Measurements from ENCODE around the gene LBX2.
"Not testable (repeated sequence)": the region's sequence is repeated elsewhere in the genome, so short reads cannot be mapped to it uniquely, and the experiment has no call there.

LBX2 gene

DNA sequence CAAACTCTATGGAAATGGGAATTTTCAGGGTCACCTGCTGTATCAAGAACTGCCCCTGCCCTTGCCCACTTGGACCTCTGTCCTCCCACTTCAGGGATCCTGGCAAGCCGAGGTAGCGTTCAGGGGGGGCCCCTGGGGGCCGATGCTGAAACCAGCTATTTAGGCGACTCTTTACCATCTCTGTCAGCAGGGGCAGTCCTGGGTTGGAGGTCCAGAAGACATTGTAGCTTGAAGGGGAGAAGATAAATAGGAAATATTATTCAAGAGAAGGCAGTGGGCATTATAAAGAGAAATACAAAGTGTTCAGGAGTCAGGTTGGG is 36.7 kb downstream of the LBX2 start:
- Histone ChIP-seq H3K27me3 (ENCODE audit: insufficient read depth, insufficient read length) (no peaks in the 10 kb centered on the region), H3K36me3 (ENCODE audit: insufficient read depth, insufficient read length, low read length) (peaks cover 29% of the 10 kb centered on the region), H3K9ac (ENCODE audit: insufficient read length, low read depth) (no peak overlapping the region), H3K9me3 (ENCODE audit: insufficient read depth, low read length) (no peaks in the 10 kb centered on the region), H3K4me3 (ENCODE audit: insufficient read length, low read depth) (no peak overlapping the region), H3K4me1 (ENCODE audit: insufficient read depth, insufficient read length) (no peaks in the 10 kb centered on the region)
- TF ChIP-seq ZNF274 (IDR thresholded peaks at IDR 0.05; ENCODE audit: low read depth, low read length) (no peak), SUZ12 (IDR thresholded peaks at IDR 0.05; ENCODE audit: extremely low read depth, insufficient read depth, insufficient read length) (no peak), YY1 (IDR thresholded peaks at IDR 0.05; ENCODE audit: insufficient read depth, insufficient read length) (no peak)
- no peak for DNase-seq (ENCODE audit: low read depth, low spot score)

DNA sequence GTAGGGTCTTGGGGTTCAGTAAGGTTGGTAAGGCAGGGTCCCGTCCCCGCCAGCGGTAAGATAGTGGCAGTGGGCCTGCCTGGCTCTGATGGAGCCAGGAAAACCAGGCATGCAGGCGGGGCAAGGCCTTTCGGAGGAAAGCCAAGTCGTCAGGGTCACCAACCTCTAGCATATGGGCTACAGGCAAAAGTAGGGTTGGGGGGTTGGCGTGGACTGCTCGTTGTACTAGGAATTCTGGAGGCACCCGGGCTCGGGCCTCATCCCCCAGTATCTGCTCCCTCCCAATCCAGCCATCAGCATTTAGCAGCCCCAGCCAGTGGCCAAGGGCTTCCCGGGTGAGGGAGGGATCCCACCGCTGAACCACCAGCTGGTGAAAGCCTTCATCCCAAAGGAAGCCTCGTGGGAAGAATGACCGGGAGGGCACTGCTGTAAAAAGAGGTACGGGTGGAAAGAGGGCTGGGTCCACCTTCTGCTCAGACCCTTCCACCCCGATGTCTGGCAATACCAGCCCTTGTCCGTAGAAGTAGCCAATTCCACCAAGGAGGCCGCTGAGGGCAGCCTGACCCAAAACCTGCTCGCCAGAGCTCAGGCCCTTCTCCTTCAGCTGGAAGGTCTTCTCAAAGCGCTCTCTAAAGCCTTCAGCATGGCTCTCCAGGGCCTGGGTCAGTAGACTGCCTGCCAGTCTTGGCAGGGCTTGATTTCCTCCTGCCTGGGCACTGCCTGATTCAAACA is 37.2 kb downstream of the LBX2 start:
- Histone ChIP-seq H3K4me3 (ENCODE audit: insufficient read length, low read depth) (no peak overlapping the region), H3K4me1 (ENCODE audit: insufficient read depth, insufficient read length) (no peaks in the 10 kb centered on the region), H3K27me3 (ENCODE audit: insufficient read depth, insufficient read length) (no peaks in the 10 kb centered on the region), H3K36me3 (ENCODE audit: insufficient read depth, insufficient read length, low read length) (peaks cover 29% of the 10 kb centered on the region), H3K9me3 (ENCODE audit: insufficient read depth, low read length) (no peaks in the 10 kb centered on the region), H3K9ac (ENCODE audit: insufficient read length, low read depth) (no peak overlapping the region)
- no peak for TF ChIP-seq ZNF274 (IDR thresholded peaks at IDR 0.05; ENCODE audit: low read depth, low read length)
- TF ChIP-seq SUZ12 (IDR thresholded peaks at IDR 0.05; ENCODE audit: extremely low read depth, insufficient read depth, insufficient read length): no peak
- no peak for TF ChIP-seq YY1 (IDR thresholded peaks at IDR 0.05; ENCODE audit: insufficient read depth, insufficient read length)
- DNase-seq (ENCODE audit: low read depth, low spot score): no peak

DNA sequence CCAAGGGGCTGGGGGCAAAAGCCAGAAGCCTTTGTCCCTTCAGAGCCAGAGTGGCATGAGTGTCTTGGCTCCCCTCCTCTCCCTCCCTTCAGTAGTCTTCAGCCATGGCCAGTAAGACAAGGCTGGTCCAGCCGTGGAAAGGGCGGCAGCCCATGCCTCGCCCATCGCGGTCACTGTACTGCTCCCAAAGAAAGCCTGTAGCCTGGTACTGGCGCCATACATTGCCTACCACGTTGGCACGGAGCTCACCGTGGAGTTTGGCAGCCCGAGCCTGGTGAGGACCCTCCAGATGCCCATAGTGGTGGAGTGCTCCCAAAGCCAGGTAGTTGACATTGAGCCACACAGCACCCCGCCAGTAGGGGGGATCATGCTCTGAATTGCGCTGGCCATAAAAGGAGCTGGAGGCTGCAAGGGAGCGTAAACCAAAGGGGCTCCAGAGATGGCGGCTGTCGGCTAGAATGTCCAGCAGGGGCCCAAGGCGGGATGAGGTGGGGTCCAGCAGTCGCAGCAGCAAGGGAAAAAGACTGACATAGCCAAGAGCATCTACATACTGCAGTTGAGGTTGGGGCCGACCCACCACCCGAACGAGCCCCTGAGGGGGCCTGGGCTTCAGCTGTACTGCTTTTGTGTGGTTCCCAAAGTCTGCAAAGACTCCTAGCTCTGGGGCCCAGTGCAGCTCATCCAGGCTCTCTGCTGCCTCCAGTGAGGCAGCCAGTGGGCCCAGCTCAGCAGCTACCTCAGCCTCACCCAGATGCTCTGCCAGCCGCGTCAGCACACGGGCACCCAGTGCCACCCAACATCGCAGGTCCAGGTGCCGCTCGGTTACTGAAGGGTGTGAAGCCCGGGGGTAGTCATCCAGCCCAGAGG is 38.0 kb downstream of the LBX2 start:
- DNase-seq (ENCODE audit: low read depth, low spot score): no peak
- no peak overlapping the region for H3K9ac ChIP-seq (ENCODE audit: insufficient read length, low read depth)
- no peaks in the 10 kb centered on the region for H3K27me3 ChIP-seq (ENCODE audit: insufficient read depth, insufficient read length)
- H3K4me3 ChIP-seq (ENCODE audit: insufficient read length, low read depth): no peak overlapping the region
- no peaks in the 10 kb centered on the region for H3K4me1 ChIP-seq (ENCODE audit: insufficient read depth, insufficient read length)
- TF ChIP-seq YY1 (IDR thresholded peaks at IDR 0.05; ENCODE audit: insufficient read depth, insufficient read length): no peak
- no peak for TF ChIP-seq ZNF274 (IDR thresholded peaks at IDR 0.05; ENCODE audit: low read depth, low read length)
- TF ChIP-seq SUZ12 (IDR thresholded peaks at IDR 0.05; ENCODE audit: extremely low read depth, insufficient read depth, insufficient read length): no peak
- peaks cover 29% of the 10 kb centered on the region for H3K36me3 ChIP-seq (ENCODE audit: insufficient read depth, insufficient read length, low read length)
- H3K9me3 ChIP-seq (ENCODE audit: insufficient read depth, low read length): no peaks in the 10 kb centered on the region

DNA sequence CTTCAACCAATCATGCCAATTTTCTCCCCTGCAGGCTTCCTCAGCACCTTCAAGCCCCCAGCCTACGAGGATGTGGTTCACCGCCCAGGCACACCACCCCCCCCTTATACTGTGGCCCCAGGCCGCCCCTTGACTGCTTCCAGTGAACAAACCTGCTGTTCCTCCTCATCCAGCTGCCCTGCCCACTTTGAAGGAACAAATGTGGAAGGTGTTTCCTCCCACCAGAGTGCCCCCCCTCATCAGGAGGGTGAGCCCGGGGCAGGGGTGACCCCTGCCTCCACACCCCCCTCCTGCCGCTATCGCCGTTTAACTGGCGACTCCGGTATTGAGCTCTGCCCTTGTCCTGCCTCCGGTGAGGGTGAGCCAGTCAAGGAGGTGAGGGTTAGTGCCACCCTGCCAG is 39.2 kb downstream of the LBX2 start:
- H3K4me1 ChIP-seq (ENCODE audit: insufficient read depth, insufficient read length); H3K9ac ChIP-seq (ENCODE audit: insufficient read length, low read depth); H3K27me3 ChIP-seq (ENCODE audit: insufficient read depth, insufficient read length); DNase-seq (ENCODE audit: low read depth, low spot score); H3K9me3 ChIP-seq (ENCODE audit: insufficient read depth, low read length); H3K4me3 ChIP-seq (ENCODE audit: insufficient read length, low read depth): not testable (repeated sequence)
- H3K36me3 ChIP-seq (ENCODE audit: insufficient read depth, insufficient read length, low read length): peaks cover 35% of the 10 kb centered on the region

DNA sequence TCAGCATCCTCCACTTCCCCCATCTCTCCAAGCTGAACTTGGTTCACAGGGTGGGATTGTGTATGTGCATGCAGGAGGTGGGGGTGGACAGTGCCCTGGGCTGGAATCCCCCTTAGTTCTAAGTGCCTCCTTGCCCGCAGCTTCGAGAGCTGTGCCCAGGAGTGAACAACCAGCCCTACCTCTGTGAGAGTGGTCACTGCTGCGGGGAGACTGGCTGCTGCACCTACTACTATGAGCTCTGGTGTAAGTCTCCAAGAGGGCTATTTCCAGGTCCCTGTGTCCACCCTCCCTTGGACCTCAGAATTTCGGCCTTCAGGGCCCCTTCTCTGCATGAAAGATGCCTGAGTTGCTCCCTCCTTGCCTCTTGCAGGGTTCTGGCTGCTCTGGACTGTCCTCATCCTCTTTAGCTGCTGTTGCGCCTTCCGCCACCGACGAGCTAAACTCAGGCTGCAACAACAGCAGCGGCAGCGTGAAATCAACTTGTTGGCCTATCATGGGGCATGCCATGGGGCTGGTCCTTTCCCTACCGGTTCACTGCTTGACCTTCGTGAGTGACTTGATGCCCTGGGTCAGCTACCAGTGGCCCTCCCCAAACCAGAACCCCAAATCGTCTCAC is 39.8 kb downstream of the LBX2 start:
- H3K4me1 ChIP-seq (ENCODE audit: insufficient read depth, insufficient read length); DNase-seq (ENCODE audit: low read depth, low spot score); H3K4me3 ChIP-seq (ENCODE audit: insufficient read length, low read depth); H3K9me3 ChIP-seq (ENCODE audit: insufficient read depth, low read length); H3K27me3 ChIP-seq (ENCODE audit: insufficient read depth, insufficient read length): not testable (repeated sequence)
- Histone ChIP-seq H3K36me3 (ENCODE audit: insufficient read depth, insufficient read length, low read length) (peaks cover 35% of the 10 kb centered on the region), H3K9ac (ENCODE audit: insufficient read length, low read depth) (peak overlapping the region; percentile 38)

DNA sequence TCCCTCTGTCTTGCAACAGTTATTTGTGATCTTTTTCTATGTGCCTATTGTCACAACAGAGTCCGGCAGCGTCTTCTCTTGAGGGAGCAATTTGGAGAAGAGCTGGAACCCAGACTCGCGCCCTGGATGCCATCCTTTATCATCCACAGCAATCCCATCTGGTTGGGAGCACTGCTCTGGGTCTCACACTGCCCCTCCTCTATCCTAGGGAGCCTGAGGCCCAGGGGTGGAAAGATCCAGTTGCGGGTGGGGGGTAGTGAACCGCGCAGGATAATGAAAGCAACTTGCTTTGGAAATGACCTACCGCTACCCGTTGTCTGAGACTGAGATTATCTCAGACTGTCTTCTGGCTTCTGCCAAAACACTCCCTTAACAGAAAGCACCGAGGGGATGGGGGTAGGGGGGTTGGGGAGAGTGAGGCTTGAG is 40.5 kb downstream of the LBX2 start:
- Histone ChIP-seq H3K4me3 (ENCODE audit: insufficient read length, low read depth) (peak overlapping the region; percentile 86), H3K36me3 (ENCODE audit: insufficient read depth, insufficient read length, low read length) (peaks cover 35% of the 10 kb centered on the region), H3K4me1 (ENCODE audit: insufficient read depth, insufficient read length) (no peaks in the 10 kb centered on the region), H3K9ac (ENCODE audit: insufficient read length, low read depth) (peak overlapping the region; percentile 95), H3K27me3 (ENCODE audit: insufficient read depth, insufficient read length) (no peaks in the 10 kb centered on the region), H3K9me3 (ENCODE audit: insufficient read depth, low read length) (no peaks in the 10 kb centered on the region)
- TF ChIP-seq YY1 (IDR thresholded peaks at IDR 0.05; ENCODE audit: insufficient read depth, insufficient read length): no peak
- TF ChIP-seq SUZ12 (IDR thresholded peaks at IDR 0.05; ENCODE audit: extremely low read depth, insufficient read depth, insufficient read length): no peak
- TF ChIP-seq ZNF274 (IDR thresholded peaks at IDR 0.05; ENCODE audit: low read depth, low read length): no peak
- DNase-seq (ENCODE audit: low read depth, low spot score): no peak

DNA sequence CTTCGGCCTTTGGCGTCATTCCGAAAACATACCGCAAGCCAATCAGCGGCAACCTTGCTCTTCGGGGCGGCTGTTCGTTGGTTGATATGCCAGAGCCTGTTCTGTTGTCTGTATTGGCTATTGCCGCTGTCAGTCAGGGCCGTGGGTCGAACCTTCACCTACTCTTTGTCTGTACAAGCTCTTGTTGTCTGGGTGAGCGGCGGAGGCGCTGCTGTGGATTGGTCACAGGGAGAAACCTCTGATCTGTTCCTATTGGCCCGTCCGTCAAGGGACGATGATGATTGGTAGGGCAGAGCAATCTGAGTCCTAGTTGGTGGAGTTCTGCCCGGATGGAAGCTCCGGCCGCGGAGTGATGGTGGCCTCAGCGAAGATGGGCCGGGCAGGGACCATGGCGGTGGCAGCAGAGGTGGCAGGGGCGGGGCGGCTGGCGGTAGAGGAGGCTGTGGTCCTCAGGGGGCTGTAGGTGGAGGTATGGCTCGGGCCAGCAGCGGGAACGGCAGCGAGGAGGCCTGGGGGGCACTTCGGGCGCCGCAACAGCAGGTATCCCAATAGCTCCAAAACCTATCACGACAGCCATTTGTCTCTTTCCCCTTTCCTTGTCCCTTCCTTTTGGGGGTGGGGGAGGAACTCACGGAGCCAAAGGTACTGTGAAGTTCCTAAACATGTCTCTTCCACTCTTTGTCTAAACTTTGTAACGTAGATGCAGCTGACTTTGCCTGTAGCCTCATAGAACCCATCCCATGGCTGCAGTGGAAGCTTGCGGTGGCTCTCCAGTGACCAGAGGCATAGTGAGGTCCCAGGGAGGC is 41.1 kb downstream of the LBX2 start, which contains the start of gene WBP1:
Gene WBP1 (plus strand): TSS at position 307 of the 806 bp plus-strand sequence. CDS start 165 bp downstream, at position 472.
- Histone ChIP-seq H3K9me3 (ENCODE audit: insufficient read depth, low read length) (no peaks in the 10 kb centered on the region), H3K27me3 (ENCODE audit: insufficient read depth, insufficient read length) (no peaks in the 10 kb centered on the region), H3K4me1 (ENCODE audit: insufficient read depth, insufficient read length) (no peaks in the 10 kb centered on the region), H3K36me3 (ENCODE audit: insufficient read depth, insufficient read length, low read length) (peaks cover 33% of the 10 kb centered on the region), H3K4me3 (ENCODE audit: insufficient read length, low read depth) (peak within 1 kb of the TSS; percentile 86), H3K9ac (ENCODE audit: insufficient read length, low read depth) (peak within 1 kb of the TSS; percentile 95)
- TF ChIP-seq ZNF274 (IDR thresholded peaks at IDR 0.05; ENCODE audit: low read depth, low read length): no peak
- TF ChIP-seq YY1 (IDR thresholded peaks at IDR 0.05; ENCODE audit: insufficient read depth, insufficient read length): peak; percentile 45
- TF ChIP-seq SUZ12 (IDR thresholded peaks at IDR 0.05; ENCODE audit: extremely low read depth, insufficient read depth, insufficient read length): no peak
- peak; percentile 99 for DNase-seq (ENCODE audit: low read depth, low spot score)
